ENCODE measurements around the gene HBEGF.

The HBEGF gene

DNA sequence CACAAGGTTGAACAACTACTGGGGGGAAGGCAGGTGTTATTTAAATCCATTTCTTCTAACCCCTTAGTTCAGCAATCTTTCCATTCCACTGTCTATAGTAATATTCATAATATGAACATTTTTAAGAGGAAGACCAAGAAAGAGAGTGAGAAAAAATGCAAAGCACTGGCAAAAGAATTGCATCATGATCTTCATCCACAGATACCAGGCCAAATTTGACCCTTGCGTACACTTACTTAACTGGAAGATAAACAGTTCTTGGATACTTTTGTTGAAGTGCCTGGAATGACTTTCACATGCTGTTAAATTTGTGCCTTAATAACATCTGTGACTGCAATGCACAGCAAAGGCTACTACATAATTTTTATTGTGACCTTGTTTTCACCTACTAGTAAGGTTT, 45.3 kb downstream of the HBEGF start:
- DNase-seq = no peak

DNA sequence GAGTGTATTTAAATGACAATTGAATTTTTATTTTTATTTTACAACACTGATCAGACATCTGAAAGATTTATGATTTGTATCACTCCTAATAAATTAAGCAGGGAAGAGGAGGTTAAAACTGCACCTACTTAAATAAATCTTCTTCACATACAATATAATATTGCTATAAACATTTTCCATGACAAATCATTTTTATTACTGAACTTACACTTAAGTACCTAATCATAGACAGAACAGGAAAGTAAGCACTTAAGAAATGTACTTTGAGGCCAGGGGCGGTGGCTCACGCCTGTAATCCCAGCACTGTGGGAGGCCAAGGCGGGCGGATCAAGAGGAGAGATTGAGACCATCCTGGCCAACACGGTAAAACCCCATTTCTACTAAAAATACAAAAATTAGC, 47.3 kb downstream of the HBEGF start:
- DNase-seq = no peak

DNA sequence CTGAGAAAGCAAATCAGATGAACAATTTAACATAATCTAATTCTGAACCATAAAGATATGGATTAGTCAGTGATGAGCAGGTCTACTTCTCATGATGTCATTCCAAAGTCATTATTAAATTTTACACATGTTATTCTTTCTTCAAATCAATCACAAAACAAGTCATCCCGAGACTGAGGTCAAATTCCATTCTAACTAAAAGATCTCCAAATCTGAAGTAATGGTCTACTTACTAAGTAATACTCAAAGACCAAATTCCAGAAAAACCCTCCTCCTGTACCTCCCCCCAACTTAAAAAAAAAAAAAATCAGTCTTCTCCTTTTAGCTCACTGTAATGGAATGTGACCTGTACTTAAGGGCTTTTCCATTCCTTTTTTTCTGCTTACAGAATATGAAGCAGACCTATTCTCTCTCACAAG, 48.2 kb downstream of the HBEGF start:
- no peak for DNase-seq

DNA sequence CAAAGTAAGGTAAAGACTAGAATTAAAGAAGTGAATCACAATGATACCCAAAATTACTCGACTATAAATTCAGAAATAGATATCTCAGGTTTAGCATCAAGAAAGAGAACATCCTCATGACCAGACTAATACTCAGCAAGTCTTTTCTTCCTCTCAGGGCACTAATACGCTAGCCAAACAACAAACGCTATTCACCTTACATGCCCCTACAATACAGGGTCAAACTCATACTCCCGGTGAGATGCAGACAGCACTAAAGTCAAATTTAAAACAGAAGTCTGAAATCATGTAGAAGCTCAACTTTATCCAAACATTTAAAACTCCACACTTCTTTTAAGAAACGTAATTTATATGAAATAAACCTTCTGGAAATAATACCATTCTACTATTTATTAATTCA, 49.1 kb downstream of the HBEGF start:
- no peak for DNase-seq

DNA sequence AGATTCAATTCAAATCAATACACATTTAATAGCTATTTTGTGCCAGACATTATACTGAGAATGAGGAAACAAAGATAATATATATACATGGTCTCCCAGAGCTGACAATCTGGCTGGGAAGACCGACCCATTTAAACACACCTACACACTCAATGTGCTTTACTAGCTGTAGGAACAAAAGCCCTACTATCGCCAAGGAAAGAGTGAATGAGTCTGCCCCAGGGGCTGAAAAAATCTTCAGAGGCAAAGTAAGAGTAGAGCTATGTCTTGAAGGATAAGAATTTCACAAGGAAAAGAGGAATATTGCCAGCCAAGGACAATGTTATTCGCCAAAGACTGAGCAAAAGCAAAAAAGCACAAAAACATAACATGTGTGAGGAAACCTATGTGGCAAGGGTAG, 50.1 kb downstream of the HBEGF start:
- DNase-seq = no peak

DNA sequence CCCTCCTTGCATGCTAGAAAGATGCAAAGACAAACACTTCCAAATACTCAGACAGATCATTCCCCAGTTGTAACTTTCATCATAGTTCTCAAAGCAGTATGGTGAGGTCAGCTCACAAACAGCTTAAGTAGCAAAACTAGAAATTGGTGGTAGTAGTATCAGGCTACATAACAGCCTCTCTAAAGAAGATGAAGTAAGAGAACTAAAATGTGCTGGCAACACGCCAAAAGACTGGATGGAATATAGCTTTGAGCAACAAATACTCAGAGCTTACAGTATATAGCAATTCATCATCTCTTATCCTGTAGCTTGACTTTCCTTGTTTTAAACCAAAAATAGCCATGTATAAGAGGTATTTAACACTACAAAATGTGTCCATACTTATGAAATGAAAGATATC, 51.0 kb downstream of the HBEGF start:
- peak; percentile 25 for DNase-seq

DNA sequence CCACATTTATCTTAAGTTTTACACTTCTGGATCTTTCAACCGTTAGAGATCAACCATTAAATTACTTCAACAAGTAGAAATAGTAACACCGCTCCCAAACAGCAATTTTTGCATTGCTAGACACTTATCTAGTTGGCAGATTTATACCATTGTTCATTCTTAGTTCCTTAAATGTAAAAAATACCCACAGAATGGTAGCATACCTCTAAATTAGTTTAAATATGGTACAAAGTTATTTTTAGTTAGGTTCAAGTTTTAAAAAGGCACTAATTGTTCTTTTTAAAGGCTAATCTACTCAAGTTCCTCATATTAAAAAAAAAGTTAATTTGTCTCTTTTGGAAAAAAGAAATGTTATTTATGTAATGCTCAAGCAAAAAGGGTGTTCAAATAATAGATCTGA, 51.6 kb downstream of the HBEGF start:
- DNase-seq = no peak

DNA sequence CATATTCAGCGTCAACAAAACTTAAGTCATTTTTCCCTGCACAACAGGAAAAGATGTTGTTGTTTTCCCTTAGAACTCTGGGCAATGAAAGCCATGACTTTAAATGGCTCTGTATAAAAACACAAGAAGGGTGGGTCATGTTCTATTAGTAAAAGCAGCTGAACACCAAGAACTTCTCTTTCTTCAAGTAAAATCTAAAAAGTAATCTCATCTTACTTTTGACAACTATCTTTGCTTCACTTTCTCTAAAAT, 52.6 kb downstream of the HBEGF start:
- DNase-seq = no peak

DNA sequence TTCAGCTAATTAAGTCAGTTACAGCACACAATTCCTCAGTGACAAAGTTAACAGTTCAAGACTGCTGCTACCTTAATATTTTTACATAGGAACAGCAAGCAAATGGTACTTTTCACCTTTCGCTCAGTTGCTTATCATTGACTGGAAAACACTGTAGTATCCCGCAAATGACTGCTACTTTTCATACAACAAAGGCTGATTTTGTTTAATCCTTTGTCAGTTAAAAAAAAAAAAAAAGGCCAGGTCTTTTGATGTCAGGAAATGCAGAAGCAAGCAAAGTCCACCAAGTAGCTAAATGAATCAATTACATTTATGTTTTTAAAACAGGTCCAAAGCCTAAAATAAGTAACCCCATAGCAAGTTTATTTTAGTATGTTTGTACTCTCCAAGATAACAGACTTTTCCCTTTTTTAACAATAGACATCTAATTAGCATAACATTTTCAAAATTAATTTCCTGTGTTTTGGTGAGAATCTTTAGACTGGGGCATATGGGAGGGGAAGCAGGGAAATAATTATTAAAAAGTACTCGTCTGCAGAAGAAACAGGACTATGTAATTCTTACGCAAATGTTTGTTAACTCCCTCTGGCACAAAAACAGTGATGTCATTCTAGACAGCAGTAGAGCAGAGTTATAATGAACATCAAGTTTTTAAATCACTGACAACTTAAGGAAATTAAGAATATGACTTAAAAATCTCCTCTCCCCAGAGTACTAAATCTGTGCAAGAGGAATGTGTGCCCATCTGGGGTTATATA, 53.1 kb downstream of the HBEGF start:
- DNase-seq = no peak

DNA sequence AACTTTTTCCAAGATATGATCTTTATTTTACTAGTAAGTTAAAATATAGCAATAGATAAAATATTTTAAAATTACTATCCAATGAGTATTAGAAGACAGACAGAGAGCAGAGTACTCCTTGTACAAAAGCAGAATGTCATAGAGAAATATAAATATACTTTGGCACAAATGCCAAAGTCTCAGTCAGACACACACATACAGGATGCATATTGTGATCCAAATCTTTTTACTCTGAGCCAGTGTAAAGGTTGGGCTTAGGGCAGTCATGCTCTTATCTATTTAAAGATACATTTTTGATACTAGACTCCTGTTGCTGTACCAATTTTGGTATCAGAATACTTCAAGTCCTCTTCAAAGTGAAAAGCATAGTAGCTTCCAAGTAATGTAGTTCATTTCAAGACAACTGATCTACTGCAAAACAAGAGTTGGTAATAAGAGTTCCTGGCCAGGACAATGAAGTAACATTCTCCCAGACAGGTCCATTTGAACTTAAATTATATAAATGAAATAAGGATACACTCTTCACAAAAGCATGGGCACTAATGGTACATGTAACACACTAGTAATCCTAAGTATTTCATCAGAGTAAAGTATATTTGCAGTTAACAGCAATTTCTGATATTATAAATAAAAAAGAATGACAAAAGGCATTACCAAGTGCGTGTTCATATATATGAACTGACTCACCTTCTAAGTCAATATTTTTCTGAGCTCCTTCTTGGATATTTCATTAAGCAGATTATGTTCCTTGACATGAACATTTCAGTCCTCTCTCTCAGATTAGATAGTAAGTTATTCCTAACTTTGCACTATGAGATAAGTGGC, 54.0 kb downstream of the HBEGF start:
- no peak for DNase-seq

DNA sequence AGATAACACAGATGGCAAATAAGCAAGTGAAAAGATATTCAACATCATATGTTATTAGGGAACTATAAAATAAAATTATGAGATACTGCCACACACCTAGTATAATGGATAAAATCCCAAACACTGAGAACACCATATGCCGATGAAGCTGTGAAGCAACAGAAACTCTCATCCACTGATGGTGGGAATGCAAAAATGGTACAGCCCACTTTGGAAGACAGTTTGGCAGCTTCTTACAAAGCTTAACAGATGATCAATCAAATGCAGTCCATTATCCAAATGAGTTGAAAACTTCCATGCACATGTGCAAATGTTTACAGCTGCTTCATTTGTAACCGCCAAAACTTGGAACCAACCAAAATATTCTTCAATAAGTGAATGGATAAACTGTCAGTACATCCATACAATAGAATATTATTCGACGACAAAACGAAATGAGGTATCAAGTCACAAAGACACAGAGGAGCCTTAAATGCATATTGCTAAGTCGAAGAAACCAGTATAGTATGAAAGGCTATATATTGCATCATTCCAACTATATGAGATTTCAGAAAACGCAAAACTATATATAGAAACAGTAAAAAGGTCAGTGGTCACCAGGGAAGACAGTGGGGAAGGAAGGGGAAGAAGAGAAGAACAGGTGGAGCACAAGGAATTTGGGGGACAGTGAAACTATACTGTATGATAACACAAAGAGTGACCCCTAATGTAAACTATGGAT, 58.4 kb downstream of the HBEGF start:
- DNase-seq = no peak

DNA sequence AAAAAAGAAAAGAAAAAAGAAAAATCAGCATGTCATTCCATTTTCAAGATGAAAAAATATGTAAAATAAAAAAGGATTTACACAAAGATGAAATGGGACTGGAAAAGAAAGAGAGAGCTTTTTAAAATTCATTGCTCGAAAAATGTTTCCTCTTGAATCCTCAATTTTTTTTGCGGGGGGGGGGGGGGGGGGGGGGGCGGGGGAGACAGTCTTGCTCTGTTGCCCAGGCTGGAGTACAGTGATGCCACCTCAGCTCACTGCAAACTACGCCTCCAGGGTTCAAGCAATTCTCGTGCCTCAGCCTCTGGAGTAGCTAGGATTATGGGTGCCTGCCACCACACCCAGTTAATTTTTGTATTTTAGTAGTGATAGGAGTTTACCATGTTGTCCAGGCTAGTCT, 60.0 kb downstream of the HBEGF start:
- DNase-seq = no peak

DNA sequence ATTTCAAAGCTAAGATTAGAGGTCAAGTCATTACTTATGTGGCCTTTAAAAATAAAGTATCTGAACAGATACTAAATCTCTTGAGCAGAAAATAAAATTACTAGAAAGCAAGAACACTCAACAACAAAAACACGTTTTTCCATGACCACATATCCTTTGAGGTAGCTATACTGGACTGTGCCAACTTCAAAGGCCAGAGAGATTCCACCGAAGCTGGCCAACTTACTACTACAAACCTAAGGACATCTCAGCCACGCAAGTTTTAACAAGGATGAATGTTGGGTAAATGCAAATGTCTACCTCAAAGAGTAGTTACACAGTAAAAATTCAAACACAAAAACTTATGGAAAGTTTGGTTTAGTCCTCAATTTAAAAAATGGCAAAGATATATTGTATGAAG, 62.4 kb downstream of the HBEGF start:
- DNase-seq = no peak
